Stomach smooth muscle (tissue), 2 donors: ENCODE measurements around the gene TGM2.
A peak's percentile ranks its signal among the peaks of the same experiment; 100 is the strongest.

ENCODE experiments used
- H3K27ac ChIP-seq: one replicate; pipeline ENCODE4 v1.7.0; 2013; ENCODE audit warnings: mild to moderate bottlenecking, low read length, inconsistent platforms
- H3K27me3 ChIP-seq, 2 donors: one replicate each; pipeline ENCODE4 v1.7.0; 2013; ENCODE audit warnings: low read length in 2 of 2; ENCODE audit not compliant: insufficient read depth in 2 of 2, control insufficient read depth in 1 of 2
- H3K36me3 ChIP-seq, 2 donors: one replicate each; pipeline ENCODE4 v1.7.0; 2013; ENCODE audit warnings: low read length in 2 of 2; ENCODE audit not compliant: control insufficient read depth in 2 of 2, insufficient read depth in 2 of 2
- H3K4me1 ChIP-seq: one replicate; pipeline ENCODE4 v1.7.0; 2013; ENCODE audit warnings: low read length; ENCODE audit not compliant: control insufficient read depth, insufficient read depth
- H3K4me3 ChIP-seq, 2 donors: one replicate each; pipeline ENCODE4 v1.7.0; 2013; ENCODE audit warnings: low read length in 2 of 2
- H3K9ac ChIP-seq, 2 donors: one replicate each; pipeline ENCODE4 v1.7.0; 2013; ENCODE audit warnings: low read length in 2 of 2, mild to moderate bottlenecking in 1 of 2
- H3K9me3 ChIP-seq, 2 donors: one replicate each; pipeline ENCODE4 v1.7.0; 2013; ENCODE audit warnings: low read length in 2 of 2; ENCODE audit not compliant: control insufficient read depth in 2 of 2
- donor health status: healthy.
- donor health status: Pancreatic carcinoma.

The TGM2 gene

GRCh38 chr20:38130687-38131587 is 34.1 kb downstream of the TGM2 start:
- H3K36me3 ChIP-seq = peaks cover 3 to 39% of the 10 kb centered on the region in 2 donors
- H3K27ac ChIP-seq = no peak overlapping the region
- H3K27me3 ChIP-seq = no peaks in the 10 kb centered on the region
- H3K9me3 ChIP-seq = no peaks in the 10 kb centered on the region
- H3K9ac ChIP-seq = no peak overlapping the region
- H3K4me1 ChIP-seq = peaks cover 21% of the 10 kb centered on the region
- H3K4me3 ChIP-seq = no peak overlapping the region

- H3K9ac ChIP-seq = no peak overlapping the region
- peak overlapping the region; percentile 18 for H3K27ac ChIP-seq
- H3K4me1 ChIP-seq = peaks cover 30% of the 10 kb centered on the region
- no peaks in the 10 kb centered on the region for H3K27me3 ChIP-seq
- peaks cover 3 to 32% of the 10 kb centered on the region in 2 donors for H3K36me3 ChIP-seq
- H3K9me3 ChIP-seq = no peaks in the 10 kb centered on the region
- H3K4me3 ChIP-seq = no peak overlapping the region
Measured at GRCh38 chr20:38129893-38130609, 35.0 kb downstream of the TGM2 start.

DNA sequence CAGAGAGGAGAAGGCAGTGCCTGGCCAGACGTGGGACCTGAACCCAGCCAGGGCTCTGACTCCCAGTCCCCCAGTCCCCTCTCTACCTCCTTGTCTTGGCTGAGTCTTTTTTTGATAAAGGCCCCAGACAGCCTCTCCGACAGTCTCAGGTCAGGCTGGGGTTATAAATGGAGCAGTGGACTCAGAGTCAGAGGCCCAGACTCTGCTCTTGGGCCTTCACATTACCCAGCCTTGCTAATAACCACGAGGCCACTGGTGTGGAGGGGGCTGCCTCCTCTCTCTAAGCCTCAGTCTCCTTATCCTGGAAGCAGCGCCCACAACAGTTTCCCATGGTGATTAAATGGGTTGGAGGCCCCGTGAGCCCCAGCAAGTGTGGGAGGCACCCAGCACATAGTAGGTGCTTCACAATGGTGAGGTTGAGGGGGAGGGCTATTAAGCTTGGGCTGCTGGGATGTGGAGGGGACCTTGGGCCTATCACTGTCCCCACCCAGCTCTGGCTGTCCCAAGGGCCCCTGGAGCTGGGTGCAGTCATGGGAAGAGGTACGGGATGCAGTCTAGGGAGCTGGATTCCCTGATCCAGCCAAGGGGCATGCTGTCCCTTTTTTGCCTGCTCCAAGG is 35.7 kb downstream of the TGM2 start:
- Histone ChIP-seq H3K4me3 (no peak overlapping the region), H3K4me1 (peaks cover 29% of the 10 kb centered on the region), H3K9me3 (no peaks in the 10 kb centered on the region), H3K9ac (no peak overlapping the region), H3K27ac (peak overlapping the region; percentile 53), H3K27me3 (no peaks in the 10 kb centered on the region), H3K36me3 (peaks cover 3 to 28% of the 10 kb centered on the region in 2 donors)

DNA sequence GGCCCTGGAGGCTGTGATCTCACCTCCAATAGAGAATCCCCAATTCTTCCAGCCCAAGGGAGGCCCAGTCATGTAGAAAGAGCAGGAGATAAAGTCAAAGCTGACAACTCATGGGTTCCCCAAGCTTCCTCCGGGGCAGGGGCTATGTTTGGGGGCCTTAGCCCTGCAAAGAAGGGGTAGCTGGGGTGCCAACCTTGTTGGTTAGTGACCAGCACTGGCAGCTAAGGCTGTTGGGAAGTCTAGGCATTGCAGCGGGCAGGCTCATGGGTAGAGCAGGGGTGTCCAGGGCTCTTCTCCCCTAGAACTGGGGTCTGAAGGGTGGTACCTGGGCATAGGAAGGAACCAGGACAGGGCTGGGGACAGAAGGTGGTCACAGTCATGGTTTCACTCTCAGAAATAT is 36.4 kb downstream of the TGM2 start:
- peaks cover 3 to 27% of the 10 kb centered on the region in 2 donors for H3K36me3 ChIP-seq
- peak overlapping the region; percentile 53 for H3K27ac ChIP-seq
- no peak overlapping the region for H3K9ac ChIP-seq
- H3K27me3 ChIP-seq = no peaks in the 10 kb centered on the region
- H3K4me1 ChIP-seq = peaks cover 27% of the 10 kb centered on the region
- no peak overlapping the region for H3K4me3 ChIP-seq
- H3K9me3 ChIP-seq = no peaks in the 10 kb centered on the region

GRCh38 chr20:38127920-38128528 is 37.0 kb downstream of the TGM2 start:
- Histone ChIP-seq H3K27ac (peak overlapping the region; percentile 80), H3K9ac (no peak overlapping the region), H3K36me3 (peaks cover under 1 to 23% of the 10 kb centered on the region in 2 donors), H3K4me1 (peaks cover 31% of the 10 kb centered on the region), H3K27me3 (no peaks in the 10 kb centered on the region), H3K4me3 (no peak overlapping the region), H3K9me3 (no peaks in the 10 kb centered on the region)

DNA sequence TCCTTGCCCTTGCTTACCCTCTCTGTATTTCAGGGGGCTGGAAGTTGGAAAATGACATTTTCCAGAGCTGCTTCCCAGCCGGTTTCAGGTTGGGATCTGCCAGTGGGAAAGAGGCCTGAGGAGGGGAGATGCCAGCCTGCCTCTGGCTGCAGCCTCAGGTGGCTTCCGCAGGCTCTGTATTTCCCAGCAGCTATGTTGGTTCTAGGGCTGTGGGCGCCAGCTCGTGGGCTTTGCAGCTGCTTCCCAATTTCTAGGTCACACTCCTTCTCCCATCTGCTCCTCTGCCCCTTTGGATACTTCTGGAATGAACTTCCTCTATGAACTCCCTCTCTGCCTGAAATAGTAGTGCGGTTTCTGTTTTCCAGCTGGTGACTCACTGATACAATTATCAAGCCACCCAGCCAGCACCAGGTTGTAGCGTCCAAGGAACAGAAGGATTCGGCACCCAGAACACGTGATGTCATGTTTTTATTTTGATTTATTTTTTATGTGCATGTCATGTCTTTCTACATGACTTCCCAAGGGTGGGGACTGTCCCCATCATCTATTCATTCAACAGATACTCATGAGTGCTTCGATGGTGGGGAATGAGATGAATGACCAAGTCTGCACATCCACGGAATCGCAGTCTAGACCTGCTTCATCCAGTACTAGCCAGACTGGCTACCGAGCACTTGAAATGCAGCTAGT is 38.0 kb downstream of the TGM2 start:
- H3K4me3 ChIP-seq = no peak overlapping the region
- no peaks in the 10 kb centered on the region for H3K9me3 ChIP-seq
- H3K27ac ChIP-seq = peak overlapping the region; percentile 80

DNA sequence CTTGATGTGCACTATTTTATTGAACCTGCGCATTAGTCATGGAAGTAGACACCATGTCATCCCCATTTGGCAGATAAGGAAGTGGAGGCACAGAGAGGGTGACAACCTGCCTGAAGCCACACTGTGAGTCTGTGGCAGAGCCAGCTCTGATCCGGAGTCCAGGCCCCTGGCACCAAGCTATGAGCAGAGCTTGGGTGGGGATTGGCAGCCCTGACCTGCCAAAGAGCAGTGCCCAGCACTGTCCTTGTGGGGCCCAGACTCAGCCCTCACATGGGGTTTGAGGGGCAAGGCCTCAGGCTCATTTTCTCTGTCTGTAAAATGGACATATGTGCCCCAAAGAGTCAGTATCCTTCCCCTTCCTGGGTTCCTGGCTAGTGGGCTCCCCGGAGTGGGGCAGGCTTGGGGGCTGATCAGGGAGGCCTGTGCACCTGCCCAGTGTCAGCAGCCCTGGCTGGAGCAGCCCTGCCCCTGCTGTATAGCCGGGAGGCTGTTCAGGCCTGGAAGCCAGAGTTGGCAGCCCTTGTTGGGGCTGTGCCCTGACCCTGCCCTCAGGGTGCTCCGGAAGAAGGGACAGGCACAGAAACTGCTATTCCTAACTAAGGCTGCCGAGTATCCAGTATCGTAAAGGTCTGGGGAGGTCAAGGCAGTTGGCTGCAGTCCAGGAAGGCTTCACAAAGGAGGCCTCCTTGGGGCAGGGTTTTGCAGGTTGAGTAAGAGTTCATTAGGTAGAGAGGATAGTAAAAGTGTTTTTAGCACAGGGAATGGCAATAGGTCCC is 38.7 kb downstream of the TGM2 start:
- Histone ChIP-seq H3K36me3 (peaks cover 0 to 17% of the 10 kb centered on the region in 2 donors), H3K9me3 (no peaks in the 10 kb centered on the region), H3K27me3 (no peaks in the 10 kb centered on the region), H3K9ac (no peak overlapping the region), H3K27ac (peak overlapping the region; percentile 80), H3K4me1 (peaks cover 34% of the 10 kb centered on the region), H3K4me3 (no peak overlapping the region)

More for the DNA sequence above, 38.0 kb downstream of the TGM2 start:
- Histone ChIP-seq H3K4me1 (peaks cover 34% of the 10 kb centered on the region), H3K9ac (no peak overlapping the region), H3K36me3 (peaks cover 0 to 17% of the 10 kb centered on the region in 2 donors), H3K27me3 (no peaks in the 10 kb centered on the region)

GRCh38 chr20:38125157-38126056 is 39.7 kb downstream of the TGM2 start:
- no peak overlapping the region for H3K4me3 ChIP-seq
- peak overlapping the region in 1 of 2 donors; percentile 42 for H3K9ac ChIP-seq
- H3K36me3 ChIP-seq = peaks cover 0 to 9% of the 10 kb centered on the region in 2 donors
- H3K9me3 ChIP-seq = no peaks in the 10 kb centered on the region
- no peaks in the 10 kb centered on the region for H3K27me3 ChIP-seq
- H3K27ac ChIP-seq = peak overlapping the region; percentile 80
- peaks cover 34% of the 10 kb centered on the region for H3K4me1 ChIP-seq

- Histone ChIP-seq H3K9me3 (no peaks in the 10 kb centered on the region), H3K36me3 (no peaks in the 10 kb centered on the region), H3K27ac (no peak overlapping the region), H3K27me3 (no peaks in the 10 kb centered on the region), H3K9ac (peak overlapping the region in 1 of 2 donors; percentile 13), H3K4me3 (peak overlapping the region in 1 of 2 donors; percentile 22), H3K4me1 (peaks cover 34% of the 10 kb centered on the region)
Measured at GRCh38 chr20:38123021-38123587, 42.0 kb downstream of the TGM2 start.
